Activated T-cell treated with anti-CD3 and anti-CD28 coated beads for 24 hours (primary cell): ENCODE results near the gene GAA.
"Not testable (repeated sequence)": the region's sequence is repeated elsewhere in the genome, so short reads cannot be mapped to it uniquely, and the experiment has no call there.

Experiments used
- DNase-seq: peaks from one replicate; pipeline ENCODE4 v3.0.0-alpha.2; 2020; ENCODE audit warnings: low read depth

Gene GAA

DNA sequence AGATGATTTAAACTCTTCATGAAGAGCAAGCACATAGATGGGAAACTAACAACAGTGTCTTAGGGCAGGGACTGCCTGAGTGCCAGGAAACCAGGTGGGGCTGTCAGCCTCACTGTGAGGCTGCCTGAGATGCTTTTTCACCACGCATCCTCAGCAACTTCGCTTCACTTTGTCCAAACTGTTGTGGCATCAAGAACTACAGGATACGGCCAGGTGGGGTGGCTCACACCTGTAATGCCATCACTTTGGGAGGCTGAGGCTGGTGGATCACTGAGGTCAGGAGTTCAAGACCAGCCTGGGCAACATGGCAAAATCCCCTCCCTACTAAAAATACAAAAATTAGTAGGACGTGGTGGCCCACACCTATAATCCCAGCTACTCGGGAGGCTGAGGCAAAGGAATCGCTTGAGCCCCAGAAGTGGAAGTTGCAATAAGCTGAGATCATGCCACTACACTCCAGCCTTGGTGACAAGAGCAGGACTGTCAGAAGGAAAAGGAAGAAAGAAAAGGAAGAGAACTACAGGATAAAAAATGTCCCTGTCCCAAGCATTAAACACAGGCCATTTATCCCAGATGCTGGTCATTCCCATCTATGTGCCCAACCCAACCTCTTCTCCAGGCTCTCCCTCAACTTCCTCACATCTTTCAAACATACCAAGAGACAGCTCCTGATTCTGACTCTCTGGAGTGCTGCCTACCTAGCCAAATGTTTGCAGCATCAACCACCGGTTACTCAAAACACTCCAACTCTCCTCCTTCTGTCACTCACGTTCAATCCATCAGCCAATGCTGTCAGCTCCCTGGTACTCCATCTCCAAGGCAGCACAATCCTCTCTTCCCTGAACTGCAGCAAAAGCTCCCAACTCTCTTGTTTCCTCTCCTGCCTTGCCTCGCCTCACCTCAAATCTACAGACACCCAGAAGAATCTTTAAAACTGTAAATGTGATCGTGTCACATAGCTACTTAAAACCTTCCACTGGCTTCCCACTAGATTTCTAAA, 44.0 kb downstream of the GAA start:
- DNase-seq: no peak

DNA sequence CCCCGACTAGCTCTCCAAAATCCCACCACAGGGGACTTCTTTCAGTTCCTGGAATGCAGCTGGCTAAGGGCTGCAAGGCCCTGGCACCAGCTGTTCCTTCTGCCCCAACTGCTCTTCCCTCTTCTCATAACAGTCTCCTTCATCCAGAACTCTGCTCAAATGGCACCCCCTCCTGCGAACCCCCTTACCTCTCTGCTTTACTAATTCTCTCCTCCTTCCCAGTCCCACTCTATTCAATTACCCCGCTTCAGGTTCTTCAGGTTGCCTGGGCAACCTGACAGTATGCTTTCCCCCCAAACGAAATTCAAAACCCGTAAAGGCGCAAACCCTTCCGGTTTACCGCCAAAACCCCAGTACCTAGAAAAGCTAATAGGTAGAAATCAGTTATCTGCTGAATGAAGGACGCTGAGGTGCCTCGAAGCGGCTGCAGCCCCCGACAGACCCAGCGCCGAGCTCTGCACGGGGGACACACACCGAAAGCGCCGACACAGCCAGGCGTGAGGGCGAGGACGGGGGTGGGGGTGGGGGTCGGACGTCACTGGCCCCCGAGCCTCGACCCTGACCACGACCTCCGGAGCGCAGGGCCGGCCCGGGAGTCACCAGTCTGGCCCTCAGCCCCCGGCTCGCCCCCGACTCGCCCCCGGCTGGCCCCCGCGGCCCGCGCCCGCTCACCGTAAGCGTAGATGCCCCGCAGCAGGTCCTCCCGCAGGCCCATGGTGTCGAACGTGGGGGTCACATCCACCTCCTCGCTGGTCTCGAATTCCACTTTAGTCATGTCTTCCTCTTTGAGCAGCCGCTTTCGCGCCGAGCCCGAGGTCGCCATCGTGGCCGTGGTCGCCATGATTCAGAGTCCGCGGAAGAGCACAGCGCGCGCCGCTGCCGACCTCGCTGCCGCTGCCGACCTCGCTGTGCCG, 45.0 kb downstream of the GAA start:
- no peak for DNase-seq

DNA sequence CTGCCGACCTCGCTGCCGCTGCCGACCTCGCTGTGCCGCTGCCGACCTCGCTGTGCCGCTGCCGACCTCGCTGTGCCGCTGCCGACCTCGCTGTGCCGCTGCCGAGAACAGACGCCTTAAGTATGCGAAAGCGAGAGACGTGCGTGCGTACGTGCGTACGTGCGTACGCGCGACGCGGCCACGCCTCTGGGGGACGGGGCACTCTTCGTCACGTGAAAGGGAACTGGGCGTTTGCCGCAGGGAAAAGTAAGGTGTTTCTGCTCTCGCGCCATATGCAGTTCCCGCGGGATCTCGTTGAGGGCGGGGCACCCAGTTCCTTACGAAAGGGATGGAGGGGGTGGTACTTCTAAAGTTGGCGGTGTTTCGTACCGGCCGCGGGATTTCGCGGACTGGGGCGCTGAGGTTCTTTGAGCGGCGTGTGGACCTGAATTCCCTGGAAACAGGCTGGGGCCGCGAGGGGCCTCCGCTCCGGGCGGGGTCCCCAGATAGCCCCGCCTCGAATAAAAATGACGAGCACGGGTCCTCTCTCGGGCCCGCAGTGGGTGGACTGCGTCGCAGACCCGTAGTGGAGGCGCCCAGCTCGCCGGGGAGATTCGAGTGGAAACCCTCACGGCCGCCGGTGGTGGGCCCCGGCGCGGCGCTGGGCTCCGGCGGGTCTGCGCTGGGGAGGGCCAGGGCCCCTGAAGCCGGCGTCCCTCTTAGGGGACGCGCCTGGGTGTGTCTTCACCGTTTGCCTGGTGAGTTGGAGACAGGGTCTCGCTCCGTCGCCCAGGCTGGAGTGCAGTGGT, 45.8 kb downstream of the GAA start, which contains the start of gene EIF4A3:
Gene EIF4A3, minus strand, starts transcription at position 94 of the 788 bp plus-strand sequence. CDS start 167 bp downstream, outside the sequence.
- DNase-seq: peak; percentile 96

GRCh38 chr17:80151333-80151732, 50.0 kb downstream of the GAA start:
- no peak for DNase-seq

- DNase-seq: no peak
Measured at GRCh38 chr17:80152081-80152702, 50.8 kb downstream of the GAA start.

GRCh38 chr17:80153004-80153403, 51.6 kb downstream of the GAA start:
- DNase-seq: no peak

GRCh38 chr17:80154166-80154565, 52.8 kb downstream of the GAA start:
- no peak for DNase-seq

DNA sequence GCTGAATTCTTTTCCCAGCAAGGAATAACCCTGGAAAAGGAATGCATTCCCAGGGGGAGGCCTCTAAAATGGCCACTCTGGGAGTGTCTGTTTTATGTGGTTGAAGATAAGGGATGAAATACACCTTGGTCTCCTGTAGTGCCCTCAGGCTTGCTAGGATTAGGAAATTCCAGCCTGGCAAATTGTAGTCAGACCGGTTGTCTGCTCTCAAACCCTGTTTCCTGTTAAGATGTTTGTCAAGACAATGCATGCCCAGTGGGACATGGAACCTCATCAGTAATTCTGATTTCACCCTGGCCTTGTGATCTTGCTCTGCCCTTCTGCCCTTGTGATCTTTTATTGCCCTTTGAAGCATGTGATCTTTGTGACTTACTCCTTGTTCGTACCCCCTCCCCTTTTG, 54.2 kb downstream of the GAA start:
- not testable (repeated sequence) for DNase-seq

DNA sequence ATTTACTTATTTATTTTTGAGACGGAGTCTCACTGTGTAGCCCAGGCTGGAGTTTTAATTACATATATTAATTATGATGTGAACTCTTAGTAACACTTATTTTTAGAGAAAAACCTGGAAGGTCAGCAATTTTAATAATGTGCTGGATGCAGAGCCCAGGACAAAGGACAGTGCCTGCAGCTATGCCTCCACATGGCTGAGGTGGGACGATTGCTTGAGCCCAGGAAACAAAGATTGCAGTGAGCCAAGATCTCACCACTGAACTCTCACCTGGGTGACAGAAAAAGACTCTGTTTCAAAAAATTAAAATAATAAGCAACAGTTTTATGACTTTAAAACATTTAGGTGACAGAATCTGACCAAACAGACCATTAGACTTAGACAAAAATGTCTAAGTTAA, 57.5 kb downstream of the GAA start:
- no peak for DNase-seq

DNA sequence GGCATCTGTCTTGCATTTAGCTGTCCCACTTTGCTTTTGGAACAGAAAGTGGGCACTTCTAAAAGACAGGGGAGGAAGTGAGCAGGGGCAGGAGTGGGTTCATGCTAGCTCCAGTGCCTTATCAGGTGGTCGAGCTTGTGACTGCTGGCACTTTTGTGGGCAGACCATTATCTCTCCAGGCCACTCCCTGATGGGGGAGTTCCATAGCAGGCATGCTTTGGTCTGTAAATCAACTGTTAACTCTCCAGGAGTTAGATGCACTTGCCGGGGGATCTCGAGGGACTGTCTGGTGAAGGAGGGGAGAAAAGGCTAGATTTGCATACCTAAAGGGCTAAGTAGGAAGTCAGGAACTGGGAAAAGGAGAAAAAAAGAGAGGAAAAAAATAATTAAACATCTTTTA, 59.2 kb downstream of the GAA start:
- no peak for DNase-seq

DNA sequence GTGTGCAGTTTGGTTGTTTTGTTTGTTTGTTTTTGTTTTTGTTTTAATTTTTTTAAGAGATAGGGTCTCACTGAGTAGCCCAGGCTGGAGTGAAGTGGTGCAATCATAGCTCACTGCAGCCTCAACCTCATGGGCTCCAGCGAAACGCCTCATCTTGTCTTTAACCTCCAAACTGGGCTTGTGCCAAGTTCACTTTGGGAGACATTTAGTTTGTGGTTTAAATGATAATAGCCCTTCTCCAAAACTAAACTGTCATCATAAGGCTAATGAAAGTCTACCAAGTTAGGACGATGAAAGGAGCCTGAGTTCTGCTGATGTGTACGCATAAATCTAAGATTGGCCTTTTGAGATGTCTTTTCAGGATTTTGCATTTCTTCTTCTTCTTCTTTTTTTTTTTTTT, 62.0 kb downstream of the GAA start:
- no peak for DNase-seq

DNA sequence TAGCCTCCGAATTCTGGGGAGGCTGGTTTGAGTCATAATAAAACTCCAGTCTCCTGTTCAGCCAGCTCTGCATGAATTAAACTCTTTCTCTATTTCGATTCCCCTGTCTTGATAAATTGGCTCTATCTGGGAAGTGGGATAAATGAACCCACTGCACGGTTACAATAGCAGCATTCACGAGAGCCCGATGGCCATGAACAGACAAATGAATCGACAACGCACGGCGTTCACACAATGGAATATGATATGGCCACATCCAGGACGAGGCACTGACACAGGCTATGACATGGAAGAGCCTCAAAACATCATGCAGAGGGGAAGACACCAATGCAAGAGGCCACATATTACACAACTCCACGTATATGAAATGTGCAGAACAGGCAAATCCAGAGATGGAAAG, 62.8 kb downstream of the GAA start:
- DNase-seq: no peak

DNA sequence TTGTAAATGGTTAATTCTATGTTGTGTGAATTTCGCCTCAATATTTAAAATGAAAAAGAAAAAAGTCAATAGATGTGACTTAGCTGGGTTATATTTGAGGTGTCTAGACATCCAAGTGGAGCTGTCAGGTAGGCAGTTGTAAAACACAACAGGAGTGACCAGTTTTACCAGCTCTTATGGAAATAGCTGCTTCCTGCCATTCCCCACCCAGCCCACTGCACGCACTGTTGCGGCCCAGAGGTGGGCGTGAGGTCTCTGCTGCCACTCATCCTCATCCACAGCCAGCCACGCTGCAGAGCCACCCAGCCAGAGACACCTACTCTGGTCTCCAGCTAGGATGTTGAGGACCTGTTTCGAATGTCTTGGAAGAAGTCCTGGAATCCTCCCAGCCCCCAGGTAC, 65.1 kb downstream of the GAA start:
- DNase-seq: no peak

DNA sequence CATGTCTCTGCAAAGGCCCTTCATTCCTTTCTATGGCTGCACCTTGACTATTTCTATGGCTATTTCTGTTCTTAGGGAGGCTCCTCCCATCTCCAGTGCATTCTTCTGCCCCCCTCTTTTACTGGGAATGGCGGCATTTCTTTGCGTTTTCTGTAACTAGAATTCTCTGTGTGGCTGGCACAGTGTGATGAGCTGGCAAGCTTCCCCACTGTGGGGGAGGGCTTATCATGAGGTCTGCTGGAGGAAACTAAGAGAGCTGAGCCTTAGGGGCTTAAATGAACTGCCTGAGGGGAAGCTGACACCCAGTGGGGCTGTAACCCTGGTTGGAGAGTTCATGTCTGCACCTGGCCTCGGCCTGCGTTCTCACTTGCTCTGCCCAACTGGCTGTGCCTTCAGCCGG, 67.0 kb downstream of the GAA start:
- DNase-seq: no peak

DNA sequence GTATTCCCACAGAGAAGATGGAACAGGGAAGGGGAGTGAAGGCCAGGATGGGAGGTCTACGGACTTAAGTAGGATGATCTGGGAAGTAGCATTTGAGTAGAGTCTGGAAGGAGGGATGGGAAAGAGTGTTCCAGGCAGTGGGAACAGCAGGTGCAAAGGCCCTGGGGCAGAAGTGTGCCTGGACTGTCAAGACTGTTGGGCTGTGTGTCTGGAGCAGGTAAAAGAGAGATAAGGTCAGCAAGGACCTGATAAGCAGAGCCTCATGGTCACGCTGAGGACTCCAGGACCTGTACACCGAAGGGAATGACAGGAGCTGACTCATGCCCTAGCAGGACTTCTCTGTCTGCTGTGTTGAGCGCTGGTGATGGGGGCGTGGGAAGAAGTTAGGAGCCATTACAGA, 67.7 kb downstream of the GAA start:
- no peak for DNase-seq
